HG03097 (cell line): ENCODE measurements around the gene HPS3.
"Not testable (repeated sequence)": the region's sequence is repeated elsewhere in the genome, so short reads cannot be mapped to it uniquely, and the experiment has no call there.

Experiments used
- ATAC-seq: cut with Tn5 transposase; IDR thresholded peaks from one replicate; pipeline ENCODE4 v1.9.1; 2021; ENCODE audit not compliant: unreplicated experiment, low FRiP score

HPS3 gene

DNA sequence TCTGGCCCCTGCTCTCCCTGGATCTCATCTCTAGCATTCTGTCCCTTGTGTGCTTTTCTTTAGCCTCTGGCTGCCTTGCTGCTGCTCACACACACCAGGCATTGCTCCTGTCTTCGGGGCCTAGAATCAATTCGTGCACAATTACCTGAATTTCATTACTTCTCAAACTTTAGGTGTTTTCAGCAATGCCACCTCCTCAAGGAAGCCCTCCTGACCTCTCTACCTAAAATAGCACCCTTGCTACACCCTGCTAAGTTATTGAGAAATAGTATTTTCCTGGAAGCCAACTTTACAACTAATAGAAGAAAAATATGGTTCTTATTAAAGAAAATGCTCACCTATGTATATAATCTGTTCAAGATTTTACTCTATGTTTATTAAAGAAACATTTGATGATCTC is 51.7 kb downstream of the HPS3 start:
- ATAC-seq = no peak

- no peak for ATAC-seq
These were observed 56.8 kb downstream of the HPS3 start for GRCh38 chr3:149186219-149186618.

DNA sequence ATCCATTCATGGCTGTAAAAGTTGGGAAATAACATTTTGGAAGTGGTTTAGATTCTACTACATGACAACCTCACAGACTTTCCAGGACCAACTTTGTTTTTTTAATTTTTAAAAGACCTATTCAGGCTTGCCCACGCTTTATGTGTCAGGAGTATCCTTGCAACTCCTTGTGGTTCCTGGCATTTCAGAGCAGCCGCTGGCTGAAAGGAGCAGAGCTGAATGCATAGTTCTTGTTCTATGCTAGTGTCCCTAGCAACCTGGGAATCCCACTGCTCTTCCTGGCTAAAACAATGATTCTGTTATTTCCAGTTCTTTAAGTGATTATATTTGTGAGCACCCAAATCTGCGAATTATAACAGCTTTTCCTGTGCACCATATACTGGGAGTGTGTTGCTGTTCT is 57.3 kb downstream of the HPS3 start:
- ATAC-seq = no peak

- ATAC-seq = no peak
These were observed 59.1 kb downstream of the HPS3 start for GRCh38 chr3:149188494-149188893.

DNA sequence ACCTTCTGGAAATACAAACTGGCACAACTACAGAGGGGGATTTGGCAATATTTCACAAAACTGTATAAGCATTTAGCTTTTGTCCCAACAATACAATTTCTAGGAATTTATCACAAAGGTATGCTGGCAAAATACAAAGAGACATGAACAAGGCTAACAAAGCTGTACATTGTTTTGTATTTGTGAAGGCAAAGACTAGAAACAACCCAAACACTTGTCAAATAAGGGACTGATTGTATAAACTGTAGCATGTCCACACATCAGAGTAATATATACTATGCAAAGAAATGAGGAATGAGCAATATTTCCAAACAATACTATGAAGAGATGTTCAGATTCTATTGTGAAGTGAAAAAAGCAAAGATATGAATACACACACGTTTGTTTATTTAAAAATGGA is 65.8 kb downstream of the HPS3 start:
- no peak for ATAC-seq

DNA sequence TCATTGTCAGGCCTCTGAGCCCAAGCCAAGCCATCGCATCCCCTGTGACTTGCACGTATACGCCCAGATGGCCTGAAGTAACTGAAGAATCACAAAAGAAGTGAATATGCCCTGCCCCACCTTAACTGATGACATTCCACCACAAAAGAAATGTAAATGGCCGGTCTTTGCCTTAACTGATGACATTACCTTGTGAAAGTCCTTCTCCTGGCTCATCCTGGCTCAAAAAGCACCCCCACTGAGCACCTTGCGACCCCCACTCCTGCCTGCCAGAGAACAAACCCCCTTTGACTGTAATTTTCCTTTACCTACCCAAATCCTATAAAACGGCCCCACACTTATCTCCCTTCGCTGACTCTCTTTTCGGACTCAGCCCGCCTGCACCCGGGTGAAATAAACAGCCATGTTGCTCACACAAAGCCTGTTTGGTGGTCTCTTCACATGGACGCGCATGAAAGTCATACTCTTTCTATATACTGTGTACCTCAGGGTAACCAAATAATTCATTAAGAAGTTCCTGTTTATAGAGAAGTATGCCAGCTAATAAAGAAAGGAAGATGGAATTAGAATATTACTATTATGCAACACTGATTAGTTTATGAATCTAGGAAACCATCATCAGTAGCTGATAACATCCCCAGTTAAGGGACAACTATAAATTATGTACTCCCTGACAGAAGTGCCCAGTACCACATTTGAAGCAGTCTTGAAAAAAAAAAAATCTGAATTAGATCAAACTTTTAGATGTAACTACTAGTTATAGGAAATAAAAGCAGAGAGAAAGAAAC is 67.6 kb downstream of the HPS3 start:
- ATAC-seq = not testable (repeated sequence)

DNA sequence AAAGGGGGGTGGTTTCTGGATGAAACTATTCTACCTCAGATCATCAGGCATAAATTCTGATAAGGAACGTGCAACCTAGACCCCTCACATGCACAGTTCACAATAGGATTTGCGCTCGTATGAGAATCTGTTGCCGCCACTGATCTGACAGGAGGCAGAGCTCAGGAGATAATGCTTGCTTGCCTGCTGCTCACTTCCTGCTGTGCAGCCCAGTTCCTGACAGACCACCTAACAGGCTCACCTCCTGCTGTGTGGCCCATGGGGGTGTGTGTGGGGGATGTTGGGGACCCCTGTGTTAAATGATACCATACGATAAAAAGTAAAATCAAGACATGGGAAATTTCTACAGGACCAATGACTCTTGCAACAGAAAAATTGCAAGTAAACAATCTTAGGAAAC is 68.2 kb downstream of the HPS3 start:
- ATAC-seq = no peak

DNA sequence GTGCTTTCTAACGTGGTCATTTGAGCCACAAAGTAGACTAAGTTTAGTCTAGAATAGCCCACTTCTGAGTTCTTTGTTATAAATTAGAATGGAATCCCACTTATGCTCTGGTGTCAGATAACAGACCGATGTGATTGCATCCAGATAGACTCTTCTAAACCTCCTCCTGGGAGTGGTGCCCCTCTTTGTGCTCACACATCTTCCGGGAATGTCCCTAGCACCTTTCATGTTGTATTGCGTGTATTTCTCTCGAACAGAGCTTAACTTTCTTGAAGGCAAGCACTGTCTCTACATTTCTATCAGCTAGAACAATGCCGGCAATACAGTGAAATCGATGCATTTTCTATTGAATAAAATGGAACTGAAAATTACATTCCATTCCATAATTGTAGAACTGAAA is 69.2 kb downstream of the HPS3 start:
- ATAC-seq = no peak

GRCh38 chr3:149199474-149199873 is 70.0 kb downstream of the HPS3 start:
- no peak for ATAC-seq

- ATAC-seq = peak; percentile 97
These were observed 74.3 kb downstream of the HPS3 start for GRCh38 chr3:149203758-149204157.

DNA sequence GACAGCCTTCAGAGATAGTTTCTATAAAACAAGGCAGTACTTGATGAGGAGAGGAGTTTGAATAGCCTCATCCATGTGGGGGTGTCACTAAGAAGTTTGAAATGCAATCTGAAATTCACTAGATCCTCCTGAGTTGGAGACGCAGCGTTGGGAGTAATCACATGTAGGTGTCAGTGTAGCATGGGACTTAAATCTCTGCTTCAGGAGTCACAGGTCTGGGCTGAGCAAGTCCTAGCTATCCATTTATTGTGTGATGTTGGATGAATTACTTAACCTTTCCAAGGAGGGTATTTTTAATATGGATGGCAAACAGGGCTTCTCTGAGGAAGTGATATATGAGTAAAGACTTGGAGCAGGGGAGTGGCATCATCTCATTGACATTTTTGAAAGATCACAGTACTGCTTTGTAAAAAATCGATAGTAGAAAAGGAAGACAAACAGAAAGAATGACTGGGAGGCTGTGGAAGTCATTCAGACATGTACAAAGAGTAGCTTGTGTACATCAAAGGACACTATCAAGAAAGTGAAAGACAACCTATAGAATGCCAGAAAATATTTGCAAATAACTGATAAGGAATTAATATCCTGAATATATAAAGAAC is 75.1 kb downstream of the HPS3 start:
- no peak for ATAC-seq

DNA sequence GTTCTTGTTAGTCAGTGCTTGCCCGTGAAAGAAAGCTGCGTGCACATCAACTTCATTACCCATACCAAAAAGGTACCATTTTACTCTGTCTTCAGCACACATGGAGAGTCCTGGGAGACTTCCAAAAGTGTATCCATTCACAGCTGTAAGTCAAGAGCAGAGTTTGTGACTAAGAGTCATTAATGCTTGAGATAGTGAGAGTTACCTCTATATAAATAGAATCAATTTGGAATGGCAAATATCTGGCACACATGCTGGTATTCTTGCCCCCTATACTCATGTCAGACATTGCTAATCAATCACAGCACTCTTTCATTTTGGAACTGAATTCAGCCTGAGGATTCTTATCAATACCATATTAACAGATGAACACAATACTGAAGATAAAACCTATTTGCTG is 78.0 kb downstream of the HPS3 start:
- no peak for ATAC-seq

- ATAC-seq = no peak
These were observed 80.0 kb downstream of the HPS3 start for GRCh38 chr3:149209431-149209830.

DNA sequence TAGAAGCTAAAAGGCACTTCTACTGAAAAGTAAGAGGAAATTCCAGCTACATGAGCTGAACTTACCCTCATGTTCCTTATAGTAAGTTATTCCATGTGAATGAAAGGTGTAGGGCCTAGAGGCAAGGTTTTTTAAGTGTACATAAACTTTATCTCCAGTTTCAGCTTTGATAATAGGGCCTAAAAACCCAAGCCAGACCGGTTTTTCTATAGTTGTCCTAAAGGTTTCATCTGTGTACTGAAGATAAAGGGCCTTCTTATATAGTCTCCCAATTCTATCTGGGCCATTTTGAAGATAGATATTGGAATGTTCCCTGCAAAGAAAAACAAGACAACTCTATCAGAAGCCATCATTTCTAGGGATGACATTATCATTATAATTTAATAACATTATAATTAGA is 82.9 kb downstream of the HPS3 start:
- no peak for ATAC-seq

- ATAC-seq = no peak
These were observed 85.3 kb downstream of the HPS3 start for GRCh38 chr3:149214702-149215101.

- ATAC-seq = no peak
These were observed 86.1 kb downstream of the HPS3 start for GRCh38 chr3:149215515-149215914.

DNA sequence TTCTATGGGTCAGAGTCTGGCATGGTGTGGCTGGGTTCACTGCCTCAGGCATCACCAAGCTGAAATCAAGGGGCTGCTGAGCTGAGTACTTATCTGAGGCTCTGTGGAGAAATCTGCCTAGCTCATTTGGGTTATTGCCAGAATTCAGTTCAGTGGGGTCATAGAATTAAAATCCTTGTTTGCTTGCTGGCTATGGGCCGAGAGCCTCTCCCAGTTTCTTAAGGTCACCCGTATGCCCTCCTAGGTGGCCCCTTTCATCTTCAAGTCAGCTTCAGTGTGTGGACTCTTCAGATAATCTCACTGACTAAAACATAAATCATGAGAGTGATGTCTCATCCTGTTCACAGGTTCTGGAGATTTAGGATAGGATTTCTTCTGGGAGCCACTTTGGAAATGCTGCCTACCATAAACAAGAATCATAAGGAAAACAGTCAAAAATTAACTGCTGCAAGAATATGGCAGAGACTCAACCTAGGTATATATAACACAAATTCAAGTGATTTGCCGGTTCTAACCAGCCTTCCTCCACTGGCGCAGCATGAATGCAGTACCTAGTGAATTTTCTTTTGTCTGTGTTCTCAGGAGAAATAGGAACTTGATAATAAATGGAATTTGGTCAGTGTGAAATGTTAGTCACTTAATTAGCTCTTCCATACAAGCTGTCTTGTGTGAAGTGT is 86.9 kb downstream of the HPS3 start:
- no peak for ATAC-seq

DNA sequence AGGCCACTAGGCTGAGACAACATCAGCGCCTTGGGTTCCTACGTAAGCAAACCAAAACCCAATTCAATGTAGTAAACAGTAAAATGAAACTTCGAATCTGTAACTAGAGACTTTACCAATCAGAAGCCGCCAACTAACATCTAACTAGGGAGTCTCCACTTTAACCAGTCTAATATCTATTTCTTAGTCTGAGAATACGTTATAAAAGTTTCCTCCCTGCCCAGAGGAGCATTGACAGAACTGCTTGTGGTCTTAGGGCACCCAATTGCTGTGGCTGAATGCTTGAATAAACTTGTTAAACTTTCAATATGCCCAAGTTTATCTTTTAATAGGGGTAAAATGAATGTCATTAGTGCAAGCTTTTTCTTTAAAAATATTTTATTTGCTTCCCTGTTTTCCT is 87.9 kb downstream of the HPS3 start:
- ATAC-seq = no peak

DNA sequence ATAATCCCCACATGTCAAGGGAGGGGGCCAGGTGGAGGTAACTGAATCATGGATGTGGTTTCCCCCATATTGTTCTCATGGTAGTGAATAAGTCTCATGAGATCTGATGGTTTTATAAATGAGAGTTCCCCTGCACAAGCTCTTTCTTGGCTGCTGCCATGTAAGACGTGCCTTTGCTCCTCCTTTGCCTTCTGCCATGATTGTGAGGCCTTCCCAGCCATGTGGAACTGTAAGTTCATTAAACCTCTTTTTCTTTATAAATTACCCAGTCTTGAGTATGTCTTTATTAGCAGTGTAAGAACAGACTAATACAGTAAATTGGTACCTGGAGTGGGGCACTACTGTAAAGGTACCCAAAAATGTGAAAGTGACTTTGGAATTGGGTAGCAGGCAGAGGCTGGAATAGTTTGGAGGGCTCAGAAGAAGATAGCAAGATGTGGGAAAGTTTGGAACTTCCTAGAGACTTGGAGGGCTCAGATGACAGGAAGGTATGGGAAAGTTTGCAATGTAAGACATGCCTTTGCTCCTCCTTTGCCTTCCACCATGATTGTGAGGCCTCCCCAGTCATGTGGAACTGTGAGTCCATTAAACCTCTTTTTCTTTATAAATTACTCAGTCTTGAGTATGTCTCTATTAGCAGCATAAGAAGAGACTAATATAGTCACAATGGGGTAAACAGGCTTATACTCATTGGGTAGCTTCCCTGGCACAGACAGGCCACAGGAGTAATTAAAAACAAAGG is 90.1 kb downstream of the HPS3 start:
- ATAC-seq = not testable (repeated sequence)

- no peak for ATAC-seq
These were observed 92.5 kb downstream of the HPS3 start, which contains the start of gene CP for GRCh38 chr3:149221783-149222517. TSS of gene CP (minus strand) at chr3:149221829. CDS start at chr3:149221792, 37 bp downstream.
